Stimulated activated CD4-positive, alpha-beta T cell treated with anti-CD3 and anti-CD28 coated beads, Interleukin-12 subunit alpha, Interleukin-12 subunit beta, amount 100 ng/mL, for 4 hours (primary cell): ENCODE results near the gene ZNF576.
"Not testable (repeated sequence)": the region's sequence is repeated elsewhere in the genome, so short reads cannot be mapped to it uniquely, and the experiment has no call there.

Source experiments
- DNase-seq: peaks from one replicate; pipeline ENCODE4 v3.0.0-alpha.2; 2020

The ZNF576 gene

DNA sequence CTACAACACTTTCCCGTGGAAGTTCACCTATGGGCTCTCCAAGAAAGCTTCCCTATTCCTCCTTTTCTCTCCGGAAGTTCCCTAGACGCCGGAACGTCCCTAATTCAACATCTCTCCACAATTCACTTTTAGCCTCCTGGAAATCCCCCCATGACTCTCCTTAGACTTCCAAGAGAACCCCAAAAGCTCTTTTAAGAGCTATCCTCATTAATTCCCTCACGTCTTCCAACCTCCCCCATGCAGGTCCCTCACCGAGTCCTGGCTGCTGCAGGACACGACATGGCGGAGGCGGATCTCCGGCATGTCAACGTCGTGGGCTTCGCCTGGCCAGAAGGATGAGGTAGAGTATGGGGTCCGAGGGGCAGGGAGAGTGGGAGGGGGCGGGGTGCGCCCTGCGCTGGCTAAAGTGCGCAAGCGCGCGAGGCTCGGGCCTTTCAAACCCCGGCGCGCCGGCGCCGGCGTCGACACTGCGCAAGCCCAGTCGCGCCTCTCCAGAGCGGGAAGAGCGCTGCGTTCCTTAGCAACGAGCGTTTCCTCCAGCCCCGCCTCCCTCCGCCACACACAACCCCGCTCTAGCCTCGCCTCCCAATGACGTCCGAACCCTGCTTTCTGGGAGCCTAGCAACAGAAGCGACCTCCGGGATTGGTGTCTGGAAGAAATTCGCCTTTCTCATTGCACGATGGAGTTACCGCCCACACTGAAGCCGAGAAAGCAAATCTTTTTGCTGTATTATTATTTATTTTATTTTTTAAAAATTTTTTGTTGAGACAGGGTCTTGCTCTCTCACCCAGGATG, 21.0 kb upstream of the ZNF576 start, which contains the start of the genes PINLYP and XRCC1:
PINLYP (plus strand) TSS at position 646 of the 795 bp plus-strand sequence. CDS start 1,391 bp downstream, outside the sequence.
XRCC1 (minus strand) TSS at position 372 of the 795 bp plus-strand sequence; CDS start at position 303, 69 bp downstream.
- DNase-seq: peak; percentile 93

DNA sequence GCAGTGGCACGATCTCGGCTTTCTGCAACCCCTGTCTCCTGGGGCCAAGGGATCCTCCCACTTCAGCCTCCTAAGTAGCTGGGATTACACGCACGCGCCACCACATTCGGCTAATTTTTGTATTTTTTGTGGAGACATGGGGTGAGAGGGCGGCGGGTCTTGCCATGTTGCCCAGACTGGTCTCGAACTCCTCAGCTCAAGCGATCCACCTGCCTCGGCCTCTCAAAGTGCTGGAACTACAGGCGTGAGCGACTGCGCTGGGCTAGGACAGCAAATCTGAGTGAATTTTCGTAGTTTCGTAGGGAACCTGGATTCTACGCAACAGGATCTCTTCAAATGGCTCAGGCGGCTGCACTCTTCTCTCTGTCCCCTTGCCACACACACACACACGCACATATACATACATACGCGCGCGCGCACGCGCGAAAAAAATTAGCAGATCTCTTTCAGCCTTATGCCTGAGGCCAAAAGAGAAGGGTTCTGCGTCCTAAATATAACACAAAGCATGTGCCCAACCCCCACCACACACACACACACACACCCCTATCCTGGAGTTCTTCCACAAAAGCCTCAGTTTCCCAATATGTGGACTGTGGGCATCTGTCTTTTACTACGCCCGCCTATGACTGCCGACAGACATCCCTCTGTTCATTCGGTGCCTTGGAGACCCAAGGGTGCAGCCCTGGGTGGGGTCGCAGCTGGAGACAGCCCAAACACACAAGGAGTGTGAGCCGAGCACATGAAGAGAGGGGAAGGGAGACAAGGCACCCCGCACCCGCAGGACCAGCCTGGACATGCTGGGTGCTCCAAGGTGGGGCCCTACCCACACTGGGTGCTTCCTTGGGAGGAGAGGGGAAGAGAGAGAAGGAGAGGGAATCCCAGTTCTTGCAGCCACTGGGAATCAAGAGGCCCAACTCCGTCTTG, 20.2 kb upstream of the ZNF576 start:
- no peak for DNase-seq

DNA sequence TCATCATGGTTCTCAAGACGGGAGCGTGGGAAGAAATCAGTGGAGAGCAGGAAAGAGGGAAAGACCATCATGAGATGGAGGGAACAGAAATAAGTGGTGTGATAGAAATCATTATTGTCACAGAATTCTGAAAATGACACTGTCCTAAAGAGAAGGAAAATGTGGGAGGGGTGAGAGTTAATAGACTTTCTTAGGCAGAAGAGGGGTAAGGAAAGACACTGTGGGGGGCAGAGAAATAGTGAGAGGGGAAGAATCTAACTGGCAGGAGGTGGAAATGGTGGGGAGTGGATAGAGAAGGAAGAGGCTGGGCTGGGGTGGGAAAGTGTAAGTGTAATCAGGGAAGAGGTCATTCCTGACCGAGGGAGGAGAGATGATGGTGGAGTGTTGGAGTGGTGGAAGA, 17.6 kb upstream of the ZNF576 start:
- DNase-seq: no peak

DNA sequence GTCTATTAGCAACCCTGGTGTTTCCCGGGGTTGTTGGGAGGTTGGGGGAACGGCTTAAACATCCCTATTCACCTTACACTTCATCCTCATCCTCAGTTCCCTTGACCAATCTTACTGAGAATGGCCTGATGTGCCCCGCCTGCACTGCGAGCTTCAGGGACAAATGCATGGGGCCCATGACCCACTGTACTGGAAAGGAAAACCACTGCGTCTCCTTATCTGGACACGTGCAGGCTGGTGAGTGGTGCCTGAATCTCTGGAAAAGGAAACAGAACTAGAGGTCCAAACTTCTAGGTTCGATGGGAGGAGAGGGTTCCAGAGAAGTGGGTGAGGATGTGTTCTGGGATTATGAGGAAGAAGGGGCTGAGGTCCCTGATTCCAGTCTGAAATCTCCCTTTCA, 14.9 kb upstream of the ZNF576 start:
- no peak for DNase-seq

DNA sequence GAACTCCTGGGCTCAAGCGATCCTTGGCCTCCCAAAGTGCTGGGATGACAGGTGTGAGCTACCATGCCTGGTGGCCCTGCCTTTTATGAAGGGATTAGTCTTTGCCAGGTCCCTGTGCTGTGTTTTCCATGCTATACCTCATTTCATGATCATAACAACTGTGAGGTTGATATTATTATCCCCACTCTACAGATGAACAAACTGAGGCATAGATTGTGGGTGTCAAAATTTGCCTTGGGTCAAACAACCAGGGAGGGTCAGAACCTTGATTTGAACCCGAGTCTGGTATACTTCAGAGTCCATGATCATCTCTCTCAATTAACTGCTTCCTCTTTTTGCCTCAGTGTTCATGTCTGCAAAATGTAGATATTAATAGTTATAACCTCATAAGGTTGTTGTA, 13.9 kb upstream of the ZNF576 start:
- no peak for DNase-seq

DNA sequence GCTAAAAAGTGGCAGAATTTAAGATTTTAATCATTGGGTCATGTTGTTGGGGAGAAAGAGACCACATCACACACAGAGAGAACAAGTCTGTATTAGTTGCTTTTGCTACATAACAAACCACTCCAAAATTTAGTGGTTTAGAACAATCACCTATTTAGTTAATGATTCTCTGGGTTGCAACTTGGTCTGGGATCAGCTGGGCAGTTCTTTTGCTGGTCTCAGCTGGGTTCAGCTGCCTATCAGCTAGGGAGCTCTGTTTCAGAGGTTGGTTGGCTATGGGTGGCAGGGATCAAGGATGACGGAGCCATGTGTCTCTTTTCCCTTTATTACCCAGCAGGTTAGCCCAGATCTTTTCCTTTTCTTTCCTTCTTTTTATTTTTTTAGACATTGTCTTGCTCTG, 11.9 kb upstream of the ZNF576 start:
- DNase-seq: no peak

DNA sequence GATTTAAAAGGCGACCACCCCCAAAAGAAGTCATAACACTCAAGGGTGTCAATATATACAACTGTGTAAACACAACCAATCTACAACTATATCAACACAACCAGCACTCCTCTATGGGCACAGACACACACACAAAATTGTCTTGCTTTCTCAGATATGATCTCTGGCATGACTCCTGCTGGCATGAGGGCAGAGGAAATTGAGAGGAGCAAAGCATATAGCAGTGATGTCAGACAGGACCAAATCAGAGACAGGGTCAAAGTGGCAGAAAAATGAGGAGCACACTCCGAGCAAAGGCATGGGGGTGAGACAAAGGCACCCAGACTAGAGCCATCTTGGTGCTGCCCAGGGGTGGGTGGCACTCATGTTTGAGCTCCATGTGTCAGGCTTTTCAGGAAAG, 10.0 kb upstream of the ZNF576 start:
- no peak for DNase-seq

DNA sequence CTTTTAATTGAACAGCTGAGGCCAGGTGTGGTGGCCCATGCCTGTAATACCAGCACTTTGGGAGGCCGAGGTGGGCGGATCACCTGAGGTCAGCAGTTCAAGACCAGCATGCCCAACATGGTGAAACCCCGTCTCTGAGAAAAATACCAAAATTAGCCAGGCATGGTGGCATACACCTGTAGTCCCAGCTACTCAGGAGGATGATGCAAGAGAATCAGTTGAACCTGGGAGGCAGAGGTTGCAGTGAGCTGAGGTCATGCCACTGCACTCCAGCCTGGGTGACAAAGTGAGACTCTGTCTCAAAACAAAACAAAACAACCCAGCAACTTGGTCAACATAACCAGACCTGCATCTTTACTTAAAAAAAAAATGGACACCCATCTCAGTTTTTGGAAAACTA, 9.4 kb upstream of the ZNF576 start:
- DNase-seq: not testable (repeated sequence)

DNA sequence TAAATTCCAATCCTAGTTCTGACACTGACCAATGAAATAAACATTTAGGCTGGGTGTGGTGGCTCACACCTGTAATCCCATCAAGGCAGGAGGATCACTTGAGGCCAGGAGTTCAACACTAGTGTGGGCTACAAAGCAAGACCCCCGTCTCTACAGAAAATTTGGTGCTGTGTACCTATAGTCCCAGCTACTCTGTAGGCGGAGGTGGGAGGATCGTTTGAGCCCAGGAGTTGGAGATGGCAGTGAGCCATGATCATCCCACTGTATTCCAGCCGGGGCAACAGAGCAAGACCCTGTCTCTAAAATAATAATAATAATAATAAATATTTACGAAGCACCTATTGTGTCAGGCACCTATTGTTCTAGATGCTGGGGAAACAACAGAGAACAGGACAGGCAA, 7.1 kb upstream of the ZNF576 start:
- DNase-seq: no peak

DNA sequence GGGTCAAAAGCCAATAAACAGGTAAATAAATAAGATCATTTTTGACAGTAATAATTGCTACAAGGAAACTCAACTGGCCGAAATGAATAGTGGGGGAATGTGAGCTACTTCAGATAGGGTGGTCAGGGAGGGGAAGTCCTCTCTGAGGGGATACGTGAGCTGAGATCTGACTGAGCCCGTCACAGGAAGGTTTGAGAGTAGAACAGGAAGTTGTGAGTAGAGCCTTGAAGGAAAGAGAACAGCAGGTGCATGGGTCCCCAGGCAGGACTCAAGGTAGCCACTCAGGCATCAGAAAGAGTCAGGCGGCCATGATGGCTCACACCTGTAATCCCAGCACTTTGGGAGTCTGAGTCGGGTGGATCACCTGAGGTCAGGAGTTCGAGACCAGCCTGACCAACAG, 6.7 kb upstream of the ZNF576 start:
- DNase-seq: no peak

DNA sequence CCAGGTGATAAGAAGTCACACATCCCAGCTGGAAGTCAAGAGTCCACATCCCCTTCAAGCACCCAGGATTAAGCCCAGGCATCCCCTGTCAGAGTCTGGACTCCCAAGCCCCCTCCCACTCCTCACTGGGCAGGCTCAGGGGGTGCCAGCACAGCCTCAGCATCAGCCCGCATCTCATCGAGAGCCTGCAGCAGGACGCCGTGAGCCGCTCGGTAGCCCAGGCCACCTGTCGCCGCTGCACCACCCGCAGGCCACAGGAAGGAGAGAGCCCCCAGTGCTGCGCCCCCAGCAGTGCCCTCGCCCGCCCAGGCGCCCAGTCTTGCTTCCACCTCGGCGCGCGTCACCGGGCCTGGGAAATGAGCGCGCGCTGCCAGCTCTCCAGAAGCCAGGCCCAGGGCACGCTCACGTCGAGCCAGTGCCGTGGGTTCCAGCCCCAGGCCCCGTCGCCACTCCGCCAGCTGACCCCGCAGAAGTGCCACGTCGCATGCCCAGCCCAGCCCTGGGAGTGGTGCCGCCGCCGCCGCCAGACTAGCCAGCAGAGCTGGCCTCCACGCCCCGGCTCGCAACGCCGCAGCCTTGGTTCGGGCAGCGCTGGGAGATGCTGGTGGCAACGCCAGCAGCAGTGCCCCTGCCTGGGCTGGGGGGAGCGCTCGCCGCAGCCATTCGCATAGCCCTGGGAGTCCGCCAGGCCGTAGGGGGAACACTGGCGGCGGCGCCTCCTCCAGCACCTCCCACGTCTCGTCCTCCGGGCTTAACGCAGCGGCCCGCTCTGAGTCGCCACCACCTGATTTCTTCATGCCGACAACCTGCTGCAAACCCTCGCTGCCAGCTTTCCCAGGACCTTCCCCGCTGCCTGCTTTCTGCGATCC, 4.3 kb upstream of the ZNF576 start:
- no peak for DNase-seq

DNA sequence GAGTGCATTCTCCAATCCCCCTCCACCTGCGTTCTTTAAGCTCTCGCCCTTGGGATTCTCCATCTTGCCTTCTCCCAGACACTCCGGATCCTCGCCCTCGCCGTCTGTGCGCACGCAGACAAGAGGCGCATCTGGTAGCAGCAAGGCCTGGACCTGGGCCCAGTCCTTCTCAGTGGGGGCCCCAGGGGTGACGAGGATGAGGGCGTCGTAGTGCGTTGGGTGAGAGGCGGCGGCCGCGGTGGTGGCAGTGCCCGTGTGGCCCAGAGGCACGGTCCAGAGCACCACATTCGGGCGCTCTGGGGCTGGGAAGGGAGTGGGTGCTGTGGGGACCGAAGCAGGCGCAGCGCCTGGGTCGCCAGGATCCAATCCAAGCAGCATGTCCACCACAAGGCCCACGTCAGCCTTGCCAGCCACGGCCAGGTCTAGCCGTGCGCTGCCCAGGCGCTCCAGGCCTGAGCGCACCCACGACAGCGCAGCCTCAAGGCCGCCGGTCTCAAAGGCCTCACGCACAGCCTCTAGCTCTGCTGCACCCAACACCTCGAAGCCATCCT, 3.5 kb upstream of the ZNF576 start:
- no peak for DNase-seq

DNA sequence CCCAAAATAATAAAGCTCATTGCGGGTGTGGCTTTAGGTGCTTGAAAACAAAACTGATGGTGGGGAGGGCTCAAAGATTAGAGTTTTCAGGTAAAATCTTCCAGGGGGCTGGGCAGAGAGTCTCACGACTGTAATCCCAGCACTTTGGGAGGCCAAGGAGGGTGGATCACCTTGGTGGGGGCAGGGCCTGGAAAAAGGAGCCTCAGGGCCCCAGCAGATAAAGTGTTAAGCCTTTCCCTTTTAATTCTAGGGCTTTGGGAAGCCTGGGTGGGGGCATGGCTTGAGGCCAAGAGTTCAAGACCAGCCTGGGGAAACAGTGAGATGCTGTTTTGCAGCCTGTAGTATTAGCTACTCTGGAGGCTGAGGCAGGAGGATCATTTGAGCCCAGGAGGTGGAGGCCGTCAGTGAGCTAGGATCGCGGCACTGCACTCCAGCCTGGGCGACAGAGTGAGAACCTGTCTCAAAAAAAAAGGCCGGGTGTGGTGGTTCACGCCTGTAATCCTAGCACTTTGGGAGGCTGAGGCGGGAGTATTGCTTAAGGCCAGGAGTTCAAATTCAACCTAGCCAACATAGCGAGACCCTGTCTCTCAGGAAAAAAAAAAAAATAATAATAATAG, 2.2 kb upstream of the ZNF576 start:
- no peak for DNase-seq

DNA sequence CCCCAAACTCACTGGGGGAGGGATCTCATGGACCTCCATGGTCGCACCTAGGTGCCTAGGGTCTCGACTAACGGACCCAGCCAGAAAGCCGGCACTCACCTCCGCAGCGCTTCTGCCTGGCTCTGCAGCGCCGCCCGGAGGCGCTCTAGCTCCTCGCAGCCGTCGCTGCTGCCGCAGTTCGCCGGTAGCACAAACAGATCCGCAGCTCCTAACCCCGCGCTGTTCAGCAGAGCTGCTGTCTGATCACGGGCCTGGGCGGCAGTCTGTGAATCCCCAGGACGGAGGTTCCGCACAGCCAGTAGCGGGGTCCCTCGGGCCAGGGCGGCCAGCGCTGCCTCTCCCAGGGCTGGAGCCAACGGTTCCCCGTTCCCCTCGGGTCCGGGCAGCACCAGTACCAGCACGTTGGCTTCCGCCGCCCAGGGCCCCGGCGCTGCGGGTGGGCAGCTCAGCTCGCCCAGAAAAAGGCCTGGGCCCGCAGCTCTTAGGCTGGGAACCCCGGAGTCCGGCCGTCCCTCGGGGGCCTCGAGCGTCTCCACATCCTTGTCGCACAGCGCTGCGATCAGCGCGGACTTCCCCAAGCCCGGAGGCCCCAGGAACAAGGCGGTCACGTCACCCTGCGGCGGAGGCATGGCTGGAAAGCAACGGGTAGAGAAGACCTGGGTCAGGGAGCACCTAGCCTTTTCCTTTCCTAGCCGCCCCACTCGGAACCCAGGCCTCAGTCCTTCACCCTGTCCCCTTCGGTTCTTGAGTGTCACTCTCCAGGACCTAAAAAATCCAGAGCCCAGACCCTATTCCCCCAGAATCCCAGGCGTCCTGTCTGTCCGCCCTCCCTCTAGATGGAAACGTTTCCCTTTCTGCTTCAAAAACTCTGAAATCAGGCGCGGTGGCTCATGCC, 1.4 kb upstream of the ZNF576 start:
- peak; percentile 67 for DNase-seq

DNA sequence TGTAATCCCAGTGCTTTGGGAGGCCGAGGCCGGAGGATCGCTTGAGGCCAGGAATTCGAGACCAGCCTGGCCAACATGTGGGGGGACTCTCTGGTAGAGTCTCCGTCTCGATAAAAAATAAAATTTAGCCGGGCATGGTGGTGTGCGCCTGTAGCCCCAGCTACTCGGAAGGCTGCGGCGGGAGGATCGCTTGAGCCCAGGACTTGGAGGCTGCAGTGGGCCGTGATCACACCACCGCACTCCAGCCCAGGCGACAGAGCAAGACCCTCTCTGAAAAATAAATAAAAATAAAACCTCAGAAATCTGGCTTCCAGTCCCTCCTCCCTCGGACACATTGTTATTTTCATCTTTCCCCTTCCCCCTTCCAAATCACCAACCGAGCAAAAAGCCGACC, 793 bp upstream of the ZNF576 start:
- no peak for DNase-seq

DNA sequence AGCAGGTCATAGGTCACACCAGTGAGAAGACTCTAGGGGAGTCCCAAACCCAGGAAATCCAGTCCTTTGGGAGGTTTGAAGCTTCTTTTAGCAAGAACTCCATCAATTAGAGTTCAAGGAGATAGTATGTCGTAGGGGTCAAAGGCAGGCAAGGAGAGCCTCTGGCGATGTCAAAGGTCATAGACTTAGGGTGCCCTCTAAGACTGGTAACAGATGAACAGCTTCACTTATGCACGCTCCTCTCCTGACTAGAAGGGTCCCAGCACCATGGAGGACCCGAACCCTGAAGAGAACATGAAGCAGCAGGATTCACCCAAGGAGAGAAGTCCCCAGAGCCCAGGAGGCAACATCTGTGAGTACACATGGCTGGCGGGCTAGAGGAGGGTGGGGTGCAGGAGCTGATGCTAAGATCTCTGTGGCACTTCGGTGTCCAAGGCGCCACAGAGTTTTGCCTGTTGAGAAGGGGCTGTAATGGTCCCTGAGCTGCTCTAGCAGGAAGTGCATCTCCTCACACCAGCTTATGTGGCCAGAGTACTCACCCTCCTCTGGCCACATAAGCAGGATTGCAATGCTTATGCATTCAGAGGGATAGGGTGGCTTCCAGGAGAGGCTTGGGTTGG, 557 bp downstream of the ZNF576 start:
- DNase-seq: no peak

DNA sequence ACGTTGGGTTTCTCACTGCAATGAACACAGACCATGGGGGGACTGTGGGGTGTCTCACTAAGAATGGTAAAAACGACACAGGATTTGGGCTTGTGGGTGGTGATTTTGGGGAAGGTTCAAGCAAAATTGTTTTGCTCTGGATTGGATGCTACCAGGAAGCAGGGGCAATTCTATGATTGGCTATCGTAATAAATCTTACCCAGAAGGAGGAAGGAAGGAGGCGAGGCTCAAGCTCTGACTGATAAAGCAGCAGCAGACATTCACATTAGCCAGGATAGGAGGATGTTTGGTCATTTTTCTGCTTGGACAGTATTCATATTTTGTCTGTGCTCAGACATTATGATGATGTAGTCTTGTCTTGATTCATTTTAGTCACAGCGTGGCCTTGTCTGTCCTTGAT, 1.5 kb downstream of the ZNF576 start:
- no peak for DNase-seq

DNA sequence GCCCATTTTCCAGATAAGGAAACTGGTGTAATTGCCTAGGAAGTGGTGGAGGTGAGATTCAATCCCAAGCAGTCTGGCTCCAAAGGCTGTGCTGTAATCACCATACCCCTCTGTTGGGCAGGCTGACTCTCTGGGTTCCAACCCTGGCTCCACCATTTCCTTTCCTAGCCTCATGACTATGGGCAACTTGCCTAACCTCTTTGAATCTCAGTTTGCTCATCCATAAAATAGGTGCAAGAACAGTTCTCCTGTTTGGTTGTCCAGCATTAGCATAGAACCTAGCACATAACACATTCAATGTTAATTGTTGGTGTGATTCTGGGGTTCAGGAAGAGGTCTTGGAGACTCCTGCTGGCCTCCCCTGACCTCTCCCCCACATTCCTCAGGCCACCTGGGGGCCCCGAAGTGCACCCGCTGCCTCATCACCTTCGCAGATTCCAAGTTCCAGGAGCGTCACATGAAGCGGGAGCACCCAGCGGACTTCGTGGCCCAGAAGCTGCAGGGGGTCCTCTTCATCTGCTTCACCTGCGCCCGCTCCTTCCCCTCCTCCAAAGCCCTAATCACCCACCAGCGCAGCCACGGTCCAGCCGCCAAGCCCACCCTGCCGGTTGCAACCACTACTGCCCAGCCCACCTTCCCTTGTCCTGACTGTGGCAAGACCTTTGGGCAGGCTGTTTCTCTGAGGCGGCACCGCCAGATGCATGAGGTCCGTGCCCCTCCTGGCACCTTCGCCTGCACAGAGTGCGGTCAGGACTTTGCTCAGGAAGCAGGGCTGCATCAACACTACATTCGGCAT, 2.2 kb downstream of the ZNF576 start:
- DNase-seq: no peak

DNA sequence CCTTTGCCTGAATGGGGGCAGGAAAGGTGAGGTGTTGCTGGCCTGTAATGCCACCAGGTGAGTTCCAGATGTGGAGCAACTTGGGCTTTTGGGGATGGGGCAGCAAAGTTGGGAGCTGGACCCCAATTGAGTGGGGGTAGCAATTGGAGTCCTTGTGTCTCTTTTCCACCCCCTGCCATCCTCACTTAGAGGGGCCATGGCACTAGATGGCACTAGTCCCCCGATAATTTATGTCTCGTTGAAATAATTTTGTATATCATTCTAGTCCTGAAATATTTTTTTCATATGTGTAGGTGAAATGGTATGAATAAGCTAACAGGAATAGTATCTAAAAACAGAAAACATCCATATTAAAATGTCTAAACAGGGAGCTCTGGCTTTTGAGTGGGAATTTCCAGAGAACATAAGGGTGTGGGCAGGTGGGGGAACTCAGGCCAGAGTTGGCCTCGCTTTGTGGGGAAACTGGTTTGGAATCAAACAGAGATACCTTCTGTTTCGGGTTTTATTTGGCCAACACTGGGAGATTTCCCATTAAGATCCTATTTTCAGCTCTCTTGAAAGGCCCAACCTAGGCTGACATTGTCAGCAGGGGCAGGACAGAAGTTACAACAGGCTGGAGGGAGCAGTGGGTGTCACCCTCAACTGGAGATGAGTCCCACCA, 3.4 kb downstream of the ZNF576 start:
- no peak for DNase-seq
